Testis (tissue), 2 donors: Measurements from ENCODE around the gene SMOC2.

Experiments
- CTCF ChIP-seq, 3 experiments: fragments of 450-650 bp in 2 of 3; fragments of 200-600 bp in 1 of 3; sonication (generic) in 1 of 3; IDR thresholded peaks; one replicate each; pipeline ENCODE4 v1.5.1; 2016 to 2019; ENCODE audit warnings: antibody characterized with exemption in 3 of 3, mild to moderate bottlenecking in 2 of 3, moderate library complexity in 1 of 3
- POLR2A ChIP-seq: fragments of 450-650 bp; IDR thresholded peaks from one replicate; pipeline ENCODE4 v1.6.1; 2017; ENCODE audit warnings: antibody characterized with exemption, mild to moderate bottlenecking, moderate library complexity

GRCh38 chr6:168670401-168670985, 229.5 kb downstream of the SMOC2 start:
- TF ChIP-seq CTCF (IDR thresholded peaks at IDR 0.05) (no peak), POLR2A (no peak)
